H9 (cell line): ENCODE data around the gene SREBF1. TPM values are rescaled to one million over a fixed set of nuclear protein-coding genes. Genes with fewer than 3 reads are reported as not detected.
A peak's percentile ranks its signal among the peaks of the same experiment; 100 is the strongest.

Experiments
- DNase-seq: peaks from one replicate; pipeline ENCODE4 v3.0.0-alpha.2; 2017
- H2AFZ ChIP-seq: one replicate; pipeline ENCODE4 v1.6.1; 2013; ENCODE audit warnings: mild to moderate bottlenecking, low read length, control low read depth, moderate library complexity
- H2AK5ac ChIP-seq: 2 replicates; pipeline ENCODE4 v1.6.1; 2013; ENCODE audit warnings: low read length, control low read depth, mixed read lengths; ENCODE audit not compliant: insufficient read length
- H2BK120ac ChIP-seq: one replicate; pipeline ENCODE4 v1.6.1; 2013; ENCODE audit warnings: low read depth, mild to moderate bottlenecking, low read length, control low read depth, inconsistent platforms; ENCODE audit not compliant: poor library complexity, severe bottlenecking
- H2BK12ac ChIP-seq: 2 replicates; pipeline ENCODE4 v1.6.1; 2013; ENCODE audit warnings: low read length, control low read depth, mixed read lengths, low read depth; ENCODE audit not compliant: insufficient read length
- H2BK15ac ChIP-seq: 2 replicates; pipeline ENCODE4 v1.6.1; 2013; ENCODE audit warnings: low read depth, low read length, control low read depth
- H2BK20ac ChIP-seq: one replicate; pipeline ENCODE4 v1.6.1; 2013; ENCODE audit warnings: low read depth, mild to moderate bottlenecking, low read length, control low read depth, inconsistent platforms; ENCODE audit not compliant: poor library complexity, severe bottlenecking
- H2BK5ac ChIP-seq: 2 replicates; pipeline ENCODE4 v1.6.1; 2013; ENCODE audit warnings: low read length, control low read depth, mixed read lengths; ENCODE audit not compliant: insufficient read length
- H3K14ac ChIP-seq: 2 replicates; pipeline ENCODE4 v1.6.1; 2013; ENCODE audit warnings: low read length, control low read depth; ENCODE audit not compliant: insufficient read depth
- H3K18ac ChIP-seq: 2 replicates; pipeline ENCODE4 v1.6.1; 2013; ENCODE audit warnings: low read depth, mild to moderate bottlenecking, mixed read lengths, low read length, control low read depth; ENCODE audit not compliant: insufficient read length
- H3K23ac ChIP-seq: 2 replicates; pipeline ENCODE4 v1.6.1; 2013; ENCODE audit warnings: low read length, control low read depth, mixed read lengths, low read depth; ENCODE audit not compliant: insufficient read length
- H3K23me2 ChIP-seq: 2 replicates; pipeline ENCODE4 v1.6.1; 2013; ENCODE audit warnings: low read depth, mild to moderate bottlenecking, mixed read lengths, low read length, control low read depth; ENCODE audit not compliant: insufficient read length, poor library complexity, severe bottlenecking
- H3K27ac ChIP-seq: 2 replicates; pipeline ENCODE4 v1.5.1; 2013; ENCODE audit warnings: low read length, control low read depth, mixed read lengths, low read depth; ENCODE audit not compliant: insufficient read length
- H3K27me3 ChIP-seq: 2 replicates; pipeline ENCODE4 v1.6.1; 2013; ENCODE audit warnings: low read length, control low read depth, inconsistent platforms; ENCODE audit not compliant: insufficient read depth
- H3K4ac ChIP-seq: 2 replicates; pipeline ENCODE4 v1.6.1; 2013; ENCODE audit warnings: low read depth, mild to moderate bottlenecking, control low read depth, inconsistent platforms, low read length, moderate library complexity
- H3K4me1 ChIP-seq: 2 replicates; pipeline ENCODE4 v1.6.1; 2013; ENCODE audit warnings: low read length, control low read depth, inconsistent platforms; ENCODE audit not compliant: insufficient read depth
- H3K4me2 ChIP-seq: 2 replicates; pipeline ENCODE4 v1.6.1; 2013; ENCODE audit warnings: low read length, control low read depth, mixed read lengths; ENCODE audit not compliant: insufficient read length, insufficient read depth
- H3K56ac ChIP-seq: 2 replicates; pipeline ENCODE4 v1.6.1; 2013; ENCODE audit warnings: low read depth, mild to moderate bottlenecking, mixed read lengths, low read length, control low read depth; ENCODE audit not compliant: insufficient read length
- H3K79me1 ChIP-seq: 2 replicates; pipeline ENCODE4 v1.6.1; 2013; ENCODE audit warnings: low read depth, mild to moderate bottlenecking, moderate library complexity, low read length, control low read depth, inconsistent platforms; ENCODE audit not compliant: insufficient read depth, poor library complexity, severe bottlenecking
- H3K79me2 ChIP-seq: 2 replicates; pipeline ENCODE4 v1.6.1; 2013; ENCODE audit warnings: low read length, control low read depth, inconsistent platforms; ENCODE audit not compliant: insufficient read depth
- H3K9ac ChIP-seq: 2 replicates; pipeline ENCODE4 v1.6.1; 2013; ENCODE audit warnings: low read length, control low read depth, mixed read lengths; ENCODE audit not compliant: insufficient read length; ENCODE audit errors: extremely low read depth
- H3K9me3 ChIP-seq: one replicate; pipeline ENCODE4 v1.6.1; 2013; ENCODE audit warnings: low read depth, low read length, inconsistent platforms; ENCODE audit not compliant: control insufficient read depth
- H3T11ph ChIP-seq: one replicate; pipeline ENCODE4 v1.6.1; 2013; ENCODE audit warnings: mild to moderate bottlenecking, low read length, control low read depth, inconsistent platforms
- H4K20me1 ChIP-seq: one replicate; pipeline ENCODE4 v1.6.1; 2013; ENCODE audit not compliant: control insufficient read depth, insufficient read length, insufficient read depth
- H4K5ac ChIP-seq: 2 replicates; pipeline ENCODE4 v1.6.1; 2013; ENCODE audit warnings: low read depth, mild to moderate bottlenecking, mixed read lengths, low read length, control low read depth; ENCODE audit not compliant: insufficient read length
- H4K8ac ChIP-seq: replicated peaks from 2 replicates; pipeline ENCODE4 v1.6.1; 2013; ENCODE audit warnings: low read length, control low read depth, mixed read lengths, low read depth; ENCODE audit not compliant: insufficient read length
- H4K91ac ChIP-seq: 2 replicates; pipeline ENCODE4 v1.6.1; 2013; ENCODE audit warnings: low read depth, mild to moderate bottlenecking, moderate library complexity, mixed read lengths, low read length, control low read depth; ENCODE audit not compliant: insufficient read length
- H3K27ac Mint-ChIP-seq, 3 experiments: 2 replicates in 2 of 3; 3 replicates in 1 of 3; pipeline ENCODE4 v1.8.0; 2020 to 2021; ENCODE audit warnings: mixed read lengths in 3 of 3, mild to moderate bottlenecking in 1 of 3, moderate library complexity in 1 of 3
- H3K27me3 Mint-ChIP-seq: 2 replicates; pipeline ENCODE4 v1.8.0; 2021; ENCODE audit warnings: low read depth, mild to moderate bottlenecking, moderate library complexity, mixed read lengths
- H3K36me3 Mint-ChIP-seq, 3 experiments: 2 replicates in 2 of 3; 3 replicates in 1 of 3; pipeline ENCODE4 v1.8.0; 2020 to 2021; ENCODE audit warnings: low read depth in 3 of 3, mixed read lengths in 3 of 3; ENCODE audit not compliant: insufficient read depth in 1 of 3
- H3K4me1 Mint-ChIP-seq, 2 experiments: 2 replicates each; pipeline ENCODE4 v1.8.0; 2020; ENCODE audit warnings: mixed read lengths in 2 of 2
- H3K4me3 Mint-ChIP-seq, 2 experiments: 2 replicates in 1 of 2; 3 replicates in 1 of 2; pipeline ENCODE4 v1.8.0; 2020 to 2021; ENCODE audit warnings: mild to moderate bottlenecking in 2 of 2, mixed read lengths in 2 of 2, moderate library complexity in 1 of 2
- H3K9me3 Mint-ChIP-seq, 2 experiments: 2 replicates in 1 of 2; 3 replicates in 1 of 2; pipeline ENCODE4 v1.8.0; 2020; ENCODE audit warnings: mild to moderate bottlenecking in 2 of 2, mixed read lengths in 2 of 2, moderate library complexity in 1 of 2
- WGBS: extraction: QIAGEN DNeasy Blood & Tissue Kit; methylation state at CpG from one replicate; pipeline ENCODE4 v1.1.7; 2013; ENCODE audit warnings: missing lambda C conversion rate, low lambda C conversion rate, mixed read lengths; ENCODE audit not compliant: insufficient read length; ENCODE audit errors: extremely low coverage; 5-methylcytosine and 5-hydroxymethylcytosine counted together
- total RNA-seq: library from RNA; stranded (reverse); gene quantifications from 2 replicates; pipeline ENCODE4 v1.2.1, GENCODE V29; 2021
- TF ChIP-seq, protein P1 (sequence below): fragments of 200-600 bp; sonication (generic); conservative IDR thresholded peaks from 3 replicates; pipeline ENCODE4 v1.8.0; 2021; ENCODE audit warnings: antibody characterized with exemption, mild to moderate bottlenecking

Gene SREBF1
- total RNA-seq, 1 experiment from 2014 or later, result 81.9 TPM

DNA sequence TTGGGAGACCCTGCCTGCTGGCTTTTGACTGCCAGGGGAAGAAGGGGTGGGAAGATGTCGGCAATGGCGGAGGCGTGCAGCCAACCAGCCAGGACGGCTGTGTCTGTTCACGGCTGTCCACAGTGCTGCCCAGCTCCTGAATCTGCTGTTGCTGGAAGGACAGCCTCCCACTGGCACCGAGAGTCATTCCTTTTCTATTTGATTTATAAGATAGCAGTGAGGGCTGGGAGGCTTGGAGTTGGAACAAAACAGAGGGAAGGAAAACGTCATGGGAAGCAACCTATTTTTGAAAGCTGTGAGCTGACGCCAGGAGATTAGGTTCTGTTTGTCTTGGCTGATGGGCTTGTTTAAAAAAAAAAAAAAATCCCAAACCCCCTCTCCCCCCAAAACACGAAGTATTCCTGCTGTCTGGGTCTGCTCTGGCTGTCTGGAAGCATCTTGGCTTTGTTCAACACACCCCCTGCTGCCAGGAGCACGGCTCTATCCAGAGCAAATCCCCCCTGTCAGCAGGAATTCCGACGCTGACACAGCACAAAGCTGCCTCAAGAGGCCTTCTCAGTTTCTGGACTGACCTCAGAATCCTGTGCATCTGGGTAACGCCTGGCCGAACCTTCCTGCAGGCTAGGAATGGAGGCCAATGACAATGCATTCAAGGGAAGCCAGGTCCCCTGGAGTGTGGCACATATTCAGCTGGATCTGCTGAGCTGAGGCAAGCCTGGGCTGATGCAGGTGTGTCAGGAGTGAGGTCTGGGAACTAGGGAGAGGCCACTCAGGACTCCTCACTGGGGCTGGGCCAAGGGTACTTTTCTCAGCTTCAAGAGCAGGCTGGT, 41.0 kb upstream of the SREBF1 start:
- H3K14ac ChIP-seq, result 0 out of 2 replicates have a peak overlapping the region, but pooled peaks have one; percentile 3
- H2BK15ac ChIP-seq, result no peak overlapping the region
- no peak overlapping the region for H4K8ac ChIP-seq
- H2BK5ac ChIP-seq, result no peak overlapping the region
- H3K79me2 ChIP-seq, result no peaks in the 10 kb centered on the region
- H3K4ac ChIP-seq, result no peak overlapping the region
- H3K9me3 ChIP-seq, result no peaks in the 10 kb centered on the region
- H3K4me2 ChIP-seq, result no peak overlapping the region
- Mint-ChIP-seq H3K36me3 (no peaks in the 10 kb centered on the region), H3K4me3 (peak overlapping the region in 1 of 2 experiments; percentile 53; a peak in 3 of 5 replicates), H3K27ac (peak overlapping the region in 2 of 3 experiments; percentile 83 to 87; a peak in 4 of 7 replicates), H3K4me1 (peaks cover 35 to 39% of the 10 kb centered on the region in 2 experiments), H3K9me3 (no peaks in the 10 kb centered on the region), H3K27me3 (peaks cover 12% of the 10 kb centered on the region)
- H3K79me1 ChIP-seq, result no peaks in the 10 kb centered on the region
- no peak overlapping the region for H3K56ac ChIP-seq
- H4K5ac ChIP-seq, result no peak overlapping the region
- H2BK12ac ChIP-seq, result no peak overlapping the region
- no peak overlapping the region for H3T11ph ChIP-seq
- DNase-seq, result peak; percentile 75
- H3K23ac ChIP-seq, result no peak overlapping the region
- no peaks in the 10 kb centered on the region for H4K20me1 ChIP-seq
- no CpG with 5 or more reads among the region's 14 CpGs for WGBS
- H3K9ac ChIP-seq, result no peak overlapping the region
- no peak overlapping the region for H2AFZ ChIP-seq
- H2BK20ac ChIP-seq, result no peak overlapping the region
- no peaks in the 10 kb centered on the region for H3K27me3 ChIP-seq
- H2BK120ac ChIP-seq, result no peak overlapping the region
- no peak overlapping the region for H4K91ac ChIP-seq
- no peak overlapping the region for H2AK5ac ChIP-seq
- TF ChIP-seq, protein P1, sequence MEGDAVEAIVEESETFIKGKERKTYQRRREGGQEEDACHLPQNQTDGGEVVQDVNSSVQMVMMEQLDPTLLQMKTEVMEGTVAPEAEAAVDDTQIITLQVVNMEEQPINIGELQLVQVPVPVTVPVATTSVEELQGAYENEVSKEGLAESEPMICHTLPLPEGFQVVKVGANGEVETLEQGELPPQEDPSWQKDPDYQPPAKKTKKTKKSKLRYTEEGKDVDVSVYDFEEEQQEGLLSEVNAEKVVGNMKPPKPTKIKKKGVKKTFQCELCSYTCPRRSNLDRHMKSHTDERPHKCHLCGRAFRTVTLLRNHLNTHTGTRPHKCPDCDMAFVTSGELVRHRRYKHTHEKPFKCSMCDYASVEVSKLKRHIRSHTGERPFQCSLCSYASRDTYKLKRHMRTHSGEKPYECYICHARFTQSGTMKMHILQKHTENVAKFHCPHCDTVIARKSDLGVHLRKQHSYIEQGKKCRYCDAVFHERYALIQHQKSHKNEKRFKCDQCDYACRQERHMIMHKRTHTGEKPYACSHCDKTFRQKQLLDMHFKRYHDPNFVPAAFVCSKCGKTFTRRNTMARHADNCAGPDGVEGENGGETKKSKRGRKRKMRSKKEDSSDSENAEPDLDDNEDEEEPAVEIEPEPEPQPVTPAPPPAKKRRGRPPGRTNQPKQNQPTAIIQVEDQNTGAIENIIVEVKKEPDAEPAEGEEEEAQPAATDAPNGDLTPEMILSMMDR, result no peak
- H3K18ac ChIP-seq, result no peak overlapping the region
- H3K27ac ChIP-seq, result no peak overlapping the region
- no peaks in the 10 kb centered on the region for H3K23me2 ChIP-seq
- H3K4me1 ChIP-seq, result peaks cover 4% of the 10 kb centered on the region; the same call in 1 of the 2 replicates
